Uterus (tissue), 2 donors: ENCODE results near the gene ZRANB3.
A peak's percentile ranks its signal among the peaks of the same experiment; 100 is the strongest.

Experiments used
- POLR2A ChIP-seq, 2 donors: fragments of 450-650 bp; IDR thresholded peaks; one replicate each; pipeline ENCODE4 v1.6.1; 2016; ENCODE audit warnings: antibody characterized with exemption in 2 of 2, mild to moderate bottlenecking in 1 of 2, moderate library complexity in 1 of 2
- TF ChIP-seq, protein P1 (sequence below), 4 experiments: fragments of 200-600 bp in 2 of 4; fragments of 450-650 bp in 2 of 4; sonication (generic) in 2 of 4; IDR thresholded peaks; one replicate each; pipeline ENCODE4 v1.5.1; 2016 to 2019; ENCODE audit warnings: antibody characterized with exemption in 4 of 4, mild to moderate bottlenecking in 2 of 4, moderate library complexity in 1 of 4

DNA sequence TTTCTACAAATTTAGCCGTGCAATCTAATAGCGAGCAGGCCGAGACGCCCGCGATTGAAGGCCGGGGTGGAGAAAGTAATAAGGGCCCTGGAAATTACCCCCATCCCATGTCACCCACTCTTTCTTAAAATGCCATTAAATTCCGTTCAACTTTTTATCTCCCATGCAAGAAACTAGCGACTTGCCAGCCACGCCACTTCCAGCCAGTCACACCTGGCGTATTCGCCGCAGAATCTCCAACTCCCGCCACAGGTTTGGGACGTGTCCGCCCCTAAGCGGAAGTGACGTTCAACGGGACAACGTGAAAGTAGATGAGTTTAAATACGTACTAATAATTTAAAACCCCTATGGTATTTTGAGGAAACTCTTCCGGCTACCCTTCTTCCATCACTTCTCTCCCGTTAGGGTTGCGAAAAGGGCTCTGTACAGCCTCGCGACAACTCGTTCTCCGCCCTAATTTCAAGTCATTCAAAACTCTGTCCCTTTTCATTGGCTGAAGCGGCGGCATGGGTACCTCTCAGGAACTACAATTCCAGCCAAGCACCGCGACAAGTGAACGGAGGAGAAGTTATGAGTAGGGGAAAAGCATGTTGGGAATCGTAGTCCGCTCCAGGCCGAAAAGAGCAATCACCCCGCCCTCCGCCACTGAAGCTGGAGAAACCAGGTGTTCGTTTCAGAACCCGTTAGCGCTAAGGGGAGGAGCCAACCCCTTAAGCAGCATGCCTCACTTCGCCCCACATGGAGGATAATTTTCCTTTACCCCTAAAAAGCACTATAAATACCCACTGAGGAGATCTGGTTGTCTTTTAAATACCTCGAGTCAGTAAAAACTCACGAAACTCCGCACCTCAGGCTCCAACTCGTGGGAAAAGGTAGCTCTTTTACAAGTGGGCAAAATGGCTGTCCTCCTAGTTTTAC is at the start of gene ZRANB3:
- TF ChIP-seq, protein P1, sequence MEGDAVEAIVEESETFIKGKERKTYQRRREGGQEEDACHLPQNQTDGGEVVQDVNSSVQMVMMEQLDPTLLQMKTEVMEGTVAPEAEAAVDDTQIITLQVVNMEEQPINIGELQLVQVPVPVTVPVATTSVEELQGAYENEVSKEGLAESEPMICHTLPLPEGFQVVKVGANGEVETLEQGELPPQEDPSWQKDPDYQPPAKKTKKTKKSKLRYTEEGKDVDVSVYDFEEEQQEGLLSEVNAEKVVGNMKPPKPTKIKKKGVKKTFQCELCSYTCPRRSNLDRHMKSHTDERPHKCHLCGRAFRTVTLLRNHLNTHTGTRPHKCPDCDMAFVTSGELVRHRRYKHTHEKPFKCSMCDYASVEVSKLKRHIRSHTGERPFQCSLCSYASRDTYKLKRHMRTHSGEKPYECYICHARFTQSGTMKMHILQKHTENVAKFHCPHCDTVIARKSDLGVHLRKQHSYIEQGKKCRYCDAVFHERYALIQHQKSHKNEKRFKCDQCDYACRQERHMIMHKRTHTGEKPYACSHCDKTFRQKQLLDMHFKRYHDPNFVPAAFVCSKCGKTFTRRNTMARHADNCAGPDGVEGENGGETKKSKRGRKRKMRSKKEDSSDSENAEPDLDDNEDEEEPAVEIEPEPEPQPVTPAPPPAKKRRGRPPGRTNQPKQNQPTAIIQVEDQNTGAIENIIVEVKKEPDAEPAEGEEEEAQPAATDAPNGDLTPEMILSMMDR (IDR thresholded peaks at IDR 0.05) = peak in 1 of 4 experiments; percentile 4
- no peak for TF ChIP-seq POLR2A (IDR thresholded peaks at IDR 0.05)
